22Rv1 (cell line): ENCODE data around the gene NPHS1.
"Not testable (repeated sequence)": the region's sequence is repeated elsewhere in the genome, so short reads cannot be mapped to it uniquely, and the experiment has no call there.

ENCODE experiments used
- H3K27ac ChIP-seq: fragments of 450-650 bp; 2 replicates; pipeline ENCODE4 v1.5.1; 2017
- ZFX ChIP-seq: fragments of 450-650 bp; IDR thresholded peaks from 2 replicates; pipeline ENCODE4 v1.6.1; 2017; ENCODE audit warnings: antibody characterized with exemption, borderline replicate concordance
- TF ChIP-seq, protein P1 (sequence below): fragments of 450-650 bp; IDR thresholded peaks from 2 replicates; pipeline ENCODE4 v1.5.1; 2017; ENCODE audit warnings: mild to moderate bottlenecking

NPHS1 gene

GRCh38 chr19:35845215-35846037, 6.9 kb downstream of the NPHS1 start:
- H3K27ac ChIP-seq = peak overlapping the region; percentile 15; the same call in 1 of the 2 replicates
- TF ChIP-seq, protein P1, sequence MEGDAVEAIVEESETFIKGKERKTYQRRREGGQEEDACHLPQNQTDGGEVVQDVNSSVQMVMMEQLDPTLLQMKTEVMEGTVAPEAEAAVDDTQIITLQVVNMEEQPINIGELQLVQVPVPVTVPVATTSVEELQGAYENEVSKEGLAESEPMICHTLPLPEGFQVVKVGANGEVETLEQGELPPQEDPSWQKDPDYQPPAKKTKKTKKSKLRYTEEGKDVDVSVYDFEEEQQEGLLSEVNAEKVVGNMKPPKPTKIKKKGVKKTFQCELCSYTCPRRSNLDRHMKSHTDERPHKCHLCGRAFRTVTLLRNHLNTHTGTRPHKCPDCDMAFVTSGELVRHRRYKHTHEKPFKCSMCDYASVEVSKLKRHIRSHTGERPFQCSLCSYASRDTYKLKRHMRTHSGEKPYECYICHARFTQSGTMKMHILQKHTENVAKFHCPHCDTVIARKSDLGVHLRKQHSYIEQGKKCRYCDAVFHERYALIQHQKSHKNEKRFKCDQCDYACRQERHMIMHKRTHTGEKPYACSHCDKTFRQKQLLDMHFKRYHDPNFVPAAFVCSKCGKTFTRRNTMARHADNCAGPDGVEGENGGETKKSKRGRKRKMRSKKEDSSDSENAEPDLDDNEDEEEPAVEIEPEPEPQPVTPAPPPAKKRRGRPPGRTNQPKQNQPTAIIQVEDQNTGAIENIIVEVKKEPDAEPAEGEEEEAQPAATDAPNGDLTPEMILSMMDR = no peak
- no peak for TF ChIP-seq ZFX

DNA sequence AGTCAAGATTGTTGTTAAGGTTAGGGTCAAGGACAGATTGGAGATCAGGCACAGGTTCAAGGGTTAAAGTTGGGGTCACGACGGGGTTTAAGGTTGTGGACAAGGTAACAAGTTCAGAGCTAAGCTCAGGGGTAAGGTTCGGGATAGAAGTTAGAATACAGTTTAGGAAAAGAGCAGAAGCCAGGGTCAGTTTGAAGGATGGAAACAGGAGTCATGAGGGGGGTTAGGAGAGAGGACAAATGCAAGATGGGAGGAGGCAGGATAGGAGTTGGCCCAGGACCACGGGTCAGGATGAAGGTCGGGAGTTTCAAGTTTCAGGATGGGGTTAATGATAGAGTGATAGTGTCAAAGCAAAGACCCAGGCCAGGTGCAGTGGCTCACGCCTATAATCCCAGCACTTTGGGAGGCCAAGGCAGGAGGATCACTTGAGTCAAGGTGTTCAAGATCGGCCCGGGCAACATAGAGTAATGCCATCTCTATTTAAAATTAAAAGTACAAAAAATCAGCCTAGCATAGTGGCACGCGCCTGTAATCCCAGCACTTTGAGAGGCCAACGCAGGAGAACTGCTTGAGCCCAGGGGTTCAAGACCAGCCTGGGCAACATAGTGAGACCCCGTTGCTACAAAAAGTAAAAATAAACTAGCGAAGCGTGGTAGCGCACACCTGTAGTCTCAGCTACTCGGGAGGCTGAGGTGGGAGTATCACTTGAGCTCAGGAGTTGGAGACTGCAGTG, 7.7 kb downstream of the NPHS1 start:
- TF ChIP-seq ZFX = no peak
- TF ChIP-seq, protein P1 = no peak
- peak overlapping the region; percentile 15; the same call in 1 of the 2 replicates for H3K27ac ChIP-seq

GRCh38 chr19:35843676-35844481, 8.4 kb downstream of the NPHS1 start:
- no peak overlapping the region for H3K27ac ChIP-seq
- TF ChIP-seq ZFX = no peak
- TF ChIP-seq, protein P1 = no peak

- no peak overlapping the region for H3K27ac ChIP-seq
- TF ChIP-seq, protein P1 = no peak
These were observed 9.5 kb downstream of the NPHS1 start for GRCh38 chr19:35842666-35843272.

DNA sequence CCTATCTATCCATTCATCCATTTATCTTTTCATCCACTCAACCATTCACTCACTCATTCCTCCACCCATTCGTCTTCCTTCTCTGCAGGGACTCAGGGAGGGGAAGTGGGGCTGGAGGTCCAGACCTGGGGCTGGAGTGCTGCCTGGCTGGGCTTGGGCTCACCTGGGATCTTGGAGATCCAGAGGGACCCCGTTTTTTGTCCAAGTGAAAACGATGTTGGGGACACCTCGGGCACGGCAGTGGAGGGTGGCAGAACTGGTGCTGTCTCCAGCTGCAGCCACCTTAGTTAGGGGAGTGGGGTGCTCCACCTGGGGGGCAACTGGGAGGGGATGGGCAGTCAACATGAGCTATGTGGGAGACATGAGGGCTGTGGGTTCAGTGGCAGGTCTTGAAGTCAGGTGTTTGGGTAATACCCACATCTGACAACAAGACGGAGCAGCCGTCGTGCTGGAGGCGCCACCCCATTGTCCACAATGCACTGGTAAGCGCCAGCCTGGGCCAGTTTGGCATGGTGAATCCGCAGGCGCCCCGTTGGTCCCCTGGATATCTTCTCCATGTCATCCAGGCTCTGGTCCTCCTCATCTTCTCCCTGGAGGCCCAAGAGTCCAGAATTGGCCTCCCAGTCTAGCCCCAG, 10.2 kb downstream of the NPHS1 start:
- TF ChIP-seq ZFX = no peak
- TF ChIP-seq, protein P1 = no peak
- H3K27ac ChIP-seq = no peak overlapping the region

DNA sequence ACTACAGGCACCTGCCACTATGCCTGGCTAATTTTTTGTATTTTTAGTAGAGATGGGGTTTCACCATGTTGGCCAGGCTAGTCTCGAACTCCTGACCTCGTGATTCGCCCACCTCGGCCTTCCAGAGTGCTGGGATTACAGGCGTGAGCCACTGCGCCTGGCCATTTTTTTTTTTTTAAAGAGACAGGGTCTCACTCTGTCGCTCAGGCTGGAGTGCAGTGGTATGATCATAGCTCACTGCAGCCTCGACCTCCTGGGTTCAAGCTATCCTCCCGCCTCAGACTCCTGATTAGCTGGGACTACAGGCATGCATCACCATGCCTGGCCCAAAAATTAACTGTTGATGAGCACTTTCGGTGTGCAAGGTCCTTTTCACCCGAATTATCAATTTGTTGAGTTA, 16.2 kb downstream of the NPHS1 start:
- H3K27ac ChIP-seq = not testable (repeated sequence)

DNA sequence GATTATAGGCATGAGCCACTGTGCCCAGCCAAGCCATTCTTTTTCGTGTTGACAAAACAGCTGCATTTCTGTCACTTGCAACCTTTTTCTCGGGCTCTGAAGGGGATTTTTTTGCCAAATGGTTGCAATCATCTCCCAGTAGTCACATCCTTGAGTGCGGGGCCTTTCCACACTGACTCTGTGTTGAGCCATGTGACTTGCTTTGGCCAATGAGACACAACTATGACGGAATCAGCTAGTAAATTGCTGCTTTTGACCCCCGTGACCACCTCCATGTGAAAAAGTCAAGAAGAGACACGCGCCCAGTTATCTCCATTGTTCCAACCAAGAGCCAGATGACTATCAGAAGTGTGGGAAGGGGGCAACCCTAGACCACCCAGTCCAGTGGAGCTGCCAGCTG, 18.3 kb downstream of the NPHS1 start:
- H3K27ac ChIP-seq = no peak overlapping the region
- TF ChIP-seq ZFX = no peak
- TF ChIP-seq, protein P1 = no peak
